GM13976 (cell line): ENCODE measurements around the gene DIPK1C.

Experiments used
- DNase-seq: peaks from one replicate; pipeline ENCODE4 v3.0.0; 2012; ENCODE audit warnings: low spot score
- in situ Hi-C: fragments of 300-500 bp; cut with MboI; formaldehyde crosslinking; loops from one replicate; pipeline ENCODE4 v1.12.0; 2022; ENCODE audit warnings: low sequenced_read_pairs, mixed read lengths, inconsistent platforms; ENCODE audit not compliant: unreplicated experiment
- TF ChIP-seq, protein P1 (sequence below): IDR thresholded peaks from 2 replicates; pipeline ENCODE4 v1.5.1; 2012; ENCODE audit warnings: borderline replicate concordance, mild to moderate bottlenecking; ENCODE audit not compliant: insufficient read depth; ENCODE audit errors: extremely low read depth, missing control alignments, control extremely low read depth

DIPK1C gene

DNA sequence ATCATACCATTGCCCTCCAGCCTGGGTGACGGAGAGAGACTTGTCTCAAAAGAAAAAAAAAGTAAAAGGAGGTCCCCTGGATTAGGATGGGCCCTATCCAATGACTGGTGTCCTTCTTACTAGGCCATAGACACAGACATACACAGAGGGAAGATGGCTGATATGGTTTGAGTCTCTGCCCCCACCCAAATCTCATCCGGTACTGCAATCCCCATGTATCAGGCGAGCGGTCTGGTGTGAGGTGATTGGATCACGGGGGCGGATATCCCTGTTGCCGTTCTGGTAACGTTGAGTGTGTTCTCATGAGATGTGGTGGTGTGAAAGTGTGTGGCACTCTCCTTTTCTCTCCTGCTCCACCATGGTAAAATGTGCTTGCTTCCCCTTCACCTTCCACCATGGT is 31.2 kb upstream of the DIPK1C start:
- DNase-seq: no peak
- TF ChIP-seq, protein P1, sequence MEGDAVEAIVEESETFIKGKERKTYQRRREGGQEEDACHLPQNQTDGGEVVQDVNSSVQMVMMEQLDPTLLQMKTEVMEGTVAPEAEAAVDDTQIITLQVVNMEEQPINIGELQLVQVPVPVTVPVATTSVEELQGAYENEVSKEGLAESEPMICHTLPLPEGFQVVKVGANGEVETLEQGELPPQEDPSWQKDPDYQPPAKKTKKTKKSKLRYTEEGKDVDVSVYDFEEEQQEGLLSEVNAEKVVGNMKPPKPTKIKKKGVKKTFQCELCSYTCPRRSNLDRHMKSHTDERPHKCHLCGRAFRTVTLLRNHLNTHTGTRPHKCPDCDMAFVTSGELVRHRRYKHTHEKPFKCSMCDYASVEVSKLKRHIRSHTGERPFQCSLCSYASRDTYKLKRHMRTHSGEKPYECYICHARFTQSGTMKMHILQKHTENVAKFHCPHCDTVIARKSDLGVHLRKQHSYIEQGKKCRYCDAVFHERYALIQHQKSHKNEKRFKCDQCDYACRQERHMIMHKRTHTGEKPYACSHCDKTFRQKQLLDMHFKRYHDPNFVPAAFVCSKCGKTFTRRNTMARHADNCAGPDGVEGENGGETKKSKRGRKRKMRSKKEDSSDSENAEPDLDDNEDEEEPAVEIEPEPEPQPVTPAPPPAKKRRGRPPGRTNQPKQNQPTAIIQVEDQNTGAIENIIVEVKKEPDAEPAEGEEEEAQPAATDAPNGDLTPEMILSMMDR: no peak
- in situ Hi-C loops: no loop called here

DNA sequence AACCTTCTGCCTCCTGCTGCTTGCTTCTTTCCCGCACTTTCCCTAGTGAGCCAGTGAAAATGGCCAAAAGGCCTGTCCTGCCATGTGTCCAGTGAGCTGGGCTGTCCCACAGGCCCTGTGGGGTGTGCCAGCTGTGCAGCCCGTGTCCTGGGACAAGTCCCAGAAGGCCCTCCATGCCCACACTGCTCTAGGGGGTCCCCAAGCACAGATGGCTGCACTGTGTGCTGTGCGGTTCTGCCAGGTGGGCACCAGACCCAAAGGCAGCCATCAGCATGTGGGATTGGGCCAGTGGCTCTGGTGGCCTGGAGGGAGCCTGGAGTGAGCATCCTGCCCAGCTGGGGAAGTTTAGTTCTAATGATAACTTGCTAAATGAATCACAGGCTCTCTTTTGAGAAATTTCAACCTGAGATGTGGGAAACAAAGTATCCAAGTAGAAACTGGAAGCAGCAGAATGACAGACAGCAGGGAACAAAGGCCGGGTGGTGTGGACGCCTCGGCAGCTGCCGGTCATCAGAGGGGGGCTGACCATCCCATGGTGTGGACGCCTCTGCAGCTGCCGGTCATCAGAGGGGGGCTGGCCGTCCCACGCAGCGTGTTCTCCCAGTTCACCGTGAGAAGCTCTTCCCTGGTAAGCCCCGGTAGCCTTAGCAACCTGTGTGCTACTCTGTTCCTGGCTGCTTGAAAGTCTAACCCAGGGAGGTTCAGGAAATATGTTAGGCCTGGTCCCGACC is 29.2 kb upstream of the DIPK1C start:
- DNase-seq: no peak
- TF ChIP-seq, protein P1: no peak
- in situ Hi-C loops: no loop called here

DNA sequence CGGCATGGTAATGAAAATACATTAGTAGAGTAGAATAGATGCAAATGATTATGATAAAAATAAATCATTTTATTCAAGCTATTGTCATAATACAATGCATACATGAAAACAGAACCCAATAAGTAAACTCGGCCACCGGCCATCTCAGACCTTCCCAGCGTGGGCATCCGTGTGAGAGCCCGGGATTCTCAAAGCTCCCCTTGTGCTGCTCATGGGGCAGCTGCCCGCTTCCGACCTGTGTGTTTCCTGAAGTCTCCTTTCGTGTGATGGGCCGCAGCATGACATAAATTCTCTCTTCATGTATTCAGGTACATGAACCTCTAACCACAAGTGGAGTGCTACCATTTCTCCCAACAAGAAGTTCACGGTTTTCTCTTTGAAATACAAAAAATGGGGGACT is 25.6 kb upstream of the DIPK1C start:
- TF ChIP-seq, protein P1: no peak
- in situ Hi-C loops: no loop called here
- no peak for DNase-seq

DNA sequence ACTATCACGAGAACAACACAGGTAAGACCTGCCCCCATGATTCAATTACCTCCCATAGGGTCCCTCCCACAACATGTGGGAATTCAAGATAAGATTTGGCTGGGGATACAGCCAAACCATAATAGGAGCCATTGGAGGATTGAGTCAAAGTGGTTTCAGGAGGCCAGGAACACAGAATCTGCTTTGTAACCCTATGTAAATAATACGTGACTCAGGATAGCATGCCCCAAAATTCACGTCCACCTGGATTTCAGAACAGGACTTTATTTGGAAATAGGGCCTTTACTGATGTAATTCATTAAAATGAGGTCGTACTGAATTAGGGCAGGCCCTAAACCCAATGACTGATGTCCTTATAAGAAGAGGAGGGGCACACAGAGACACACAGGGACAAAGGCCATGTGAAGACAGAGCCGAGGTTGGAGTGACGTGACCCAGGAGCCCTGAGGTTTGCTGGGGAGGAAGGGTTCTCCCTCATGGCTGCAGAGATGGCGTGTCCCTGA is 23.1 kb upstream of the DIPK1C start:
- TF ChIP-seq, protein P1: no peak
- no peak for DNase-seq
- in situ Hi-C loops: no loop called here

DNA sequence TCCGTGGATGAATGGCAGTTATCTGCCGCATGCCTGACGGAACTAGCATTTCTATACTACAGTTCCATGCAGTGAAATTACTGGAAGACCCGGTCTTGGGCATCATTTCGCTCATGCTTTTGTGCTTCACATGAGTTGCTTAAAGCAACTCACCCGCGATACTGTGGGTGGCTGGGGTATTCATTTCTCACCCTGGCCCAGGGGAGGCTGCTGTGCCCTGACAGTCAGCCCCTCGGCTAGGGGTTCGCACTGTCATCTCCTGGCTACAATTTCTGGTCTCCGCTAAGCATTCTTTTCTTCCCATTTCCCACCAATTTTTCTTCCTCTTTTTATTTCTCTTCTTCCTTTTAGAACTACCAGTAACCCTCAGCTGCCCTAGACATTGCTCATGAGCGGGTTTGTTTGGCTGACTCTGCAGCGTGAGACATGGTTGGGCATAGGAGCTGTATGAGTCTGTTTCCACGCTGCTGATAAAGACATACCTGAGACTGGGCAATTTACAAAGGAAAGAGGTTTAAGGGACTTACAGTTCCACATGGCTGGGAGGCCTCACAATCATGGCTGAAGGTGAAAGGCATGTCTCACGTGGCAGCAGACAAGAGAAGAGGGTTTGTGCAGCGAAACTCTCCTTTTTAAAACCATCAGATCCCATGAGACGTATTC is 22.5 kb upstream of the DIPK1C start:
- in situ Hi-C loops: no loop called here
- TF ChIP-seq, protein P1: no peak
- DNase-seq: no peak

DNA sequence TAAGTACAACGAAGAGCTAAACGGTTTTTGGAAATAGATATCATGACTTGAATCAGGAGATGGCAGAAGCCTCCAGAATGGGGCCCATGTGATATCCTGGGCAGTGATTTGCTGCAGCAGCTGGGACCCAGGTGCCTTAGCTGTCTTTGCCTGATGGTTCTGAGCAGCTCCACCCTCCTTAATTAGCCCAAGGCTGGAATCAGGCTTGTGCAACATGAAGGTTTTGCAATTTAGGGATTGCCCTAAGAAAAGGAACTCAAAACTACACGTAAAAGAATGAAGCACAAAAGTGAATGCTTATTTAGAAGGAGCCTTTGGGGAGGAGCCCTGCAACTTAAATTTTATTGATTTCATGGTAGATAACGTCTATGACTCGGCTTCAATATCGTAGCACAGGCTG is 21.8 kb upstream of the DIPK1C start:
- DNase-seq: no peak
- in situ Hi-C loops: no loop called here

More for the DNA sequence above, 21.8 kb upstream of the DIPK1C start:
- TF ChIP-seq, protein P1: no peak
